GOT3 (cell line): ENCODE results near the gene PRDX5.

ENCODE experiments used
- DNase-seq: peaks from one replicate; lab custom pipeline; 2025; ENCODE audit warnings: mixed read lengths; lab: John Stamatoyannopoulos, UW

PRDX5 gene

DNA sequence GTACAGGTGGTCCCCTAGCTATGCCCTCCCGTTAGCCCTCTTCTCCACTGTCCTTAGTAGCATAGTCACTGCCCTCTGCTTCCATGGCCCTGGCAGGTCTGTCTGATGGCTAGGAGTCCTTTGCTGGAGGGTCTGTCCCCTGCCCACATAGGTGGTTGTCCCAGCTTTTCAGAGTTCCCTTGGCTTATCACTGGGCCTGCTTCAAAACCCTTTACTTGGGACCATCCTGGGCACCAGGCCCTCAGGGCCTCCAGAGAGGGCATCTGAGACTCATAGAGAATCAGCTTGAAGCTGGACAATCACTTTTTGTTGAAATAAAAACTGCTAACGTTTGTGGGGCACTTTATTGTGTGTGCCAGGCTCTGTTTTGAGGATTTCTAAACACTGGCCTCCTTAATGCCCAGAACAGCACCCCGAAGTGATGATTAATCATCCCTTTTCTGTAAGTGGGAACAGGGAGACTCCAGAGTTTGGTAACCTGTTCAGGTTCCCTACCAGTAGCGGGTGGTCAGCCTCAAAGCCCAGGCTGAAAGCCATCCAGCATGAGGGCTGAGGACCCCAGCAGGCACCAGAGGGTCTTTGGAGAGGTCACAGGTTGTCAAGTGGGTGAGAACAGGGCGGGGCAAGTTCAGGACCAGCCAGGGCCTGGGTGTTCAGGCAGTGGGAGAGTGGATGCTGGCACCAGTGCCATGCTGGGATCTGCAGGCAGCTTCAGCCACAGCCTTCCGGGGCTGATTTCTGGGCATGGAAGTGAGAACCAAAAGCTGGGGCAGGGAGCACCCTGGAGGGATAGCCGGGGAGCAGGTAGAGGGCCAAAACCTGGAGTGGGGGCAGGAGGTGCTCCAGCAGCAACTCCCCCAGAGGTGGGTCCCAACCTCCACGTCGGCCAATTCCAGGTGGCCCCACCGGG, 27.3 kb upstream of the PRDX5 start:
- DNase-seq = no peak

GRCh38 chr11:64291262-64291751, 26.6 kb upstream of the PRDX5 start, which contains the start of gene KCNK4:
KCNK4 (plus strand) TSS chr11:64291302; CDS start chr11:64293019, 1,717 bp downstream.
- no peak for DNase-seq

DNA sequence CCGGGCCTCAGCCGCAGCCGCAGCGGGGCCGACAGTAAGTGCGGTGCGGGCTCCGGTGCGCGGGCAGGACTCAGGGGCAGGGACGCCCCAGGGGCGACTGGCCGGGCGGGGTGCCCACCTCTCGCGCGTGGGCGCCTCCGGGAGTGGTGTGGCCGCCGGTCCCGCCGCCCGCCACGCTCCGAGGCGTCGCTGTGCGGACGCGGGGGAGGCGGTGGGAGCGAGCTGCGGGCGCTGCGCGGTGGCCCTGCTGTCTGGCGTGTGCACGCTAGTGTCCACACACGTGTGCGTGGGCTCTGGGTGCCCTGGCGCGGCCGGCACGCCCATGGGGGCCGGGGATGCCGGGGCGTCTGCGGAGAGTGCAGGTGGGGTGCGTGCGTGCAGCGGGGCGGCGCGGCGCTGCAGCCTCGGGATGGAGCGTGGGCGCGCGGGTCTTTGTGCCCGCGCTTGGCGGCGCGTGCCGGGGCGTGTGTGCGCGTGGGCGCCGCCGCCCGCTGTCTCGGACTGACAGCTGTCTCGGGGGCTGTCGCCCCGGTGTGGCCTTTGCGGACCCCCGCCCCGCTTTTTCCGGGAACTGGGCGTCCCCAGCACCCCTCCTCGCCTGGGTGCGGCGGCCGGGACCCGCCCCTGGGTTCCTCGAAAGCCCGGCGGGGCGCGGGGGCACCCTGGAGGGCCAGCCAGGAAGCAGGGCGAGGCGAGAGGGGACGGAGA, 26.0 kb upstream of the PRDX5 start:
- no peak for DNase-seq

DNA sequence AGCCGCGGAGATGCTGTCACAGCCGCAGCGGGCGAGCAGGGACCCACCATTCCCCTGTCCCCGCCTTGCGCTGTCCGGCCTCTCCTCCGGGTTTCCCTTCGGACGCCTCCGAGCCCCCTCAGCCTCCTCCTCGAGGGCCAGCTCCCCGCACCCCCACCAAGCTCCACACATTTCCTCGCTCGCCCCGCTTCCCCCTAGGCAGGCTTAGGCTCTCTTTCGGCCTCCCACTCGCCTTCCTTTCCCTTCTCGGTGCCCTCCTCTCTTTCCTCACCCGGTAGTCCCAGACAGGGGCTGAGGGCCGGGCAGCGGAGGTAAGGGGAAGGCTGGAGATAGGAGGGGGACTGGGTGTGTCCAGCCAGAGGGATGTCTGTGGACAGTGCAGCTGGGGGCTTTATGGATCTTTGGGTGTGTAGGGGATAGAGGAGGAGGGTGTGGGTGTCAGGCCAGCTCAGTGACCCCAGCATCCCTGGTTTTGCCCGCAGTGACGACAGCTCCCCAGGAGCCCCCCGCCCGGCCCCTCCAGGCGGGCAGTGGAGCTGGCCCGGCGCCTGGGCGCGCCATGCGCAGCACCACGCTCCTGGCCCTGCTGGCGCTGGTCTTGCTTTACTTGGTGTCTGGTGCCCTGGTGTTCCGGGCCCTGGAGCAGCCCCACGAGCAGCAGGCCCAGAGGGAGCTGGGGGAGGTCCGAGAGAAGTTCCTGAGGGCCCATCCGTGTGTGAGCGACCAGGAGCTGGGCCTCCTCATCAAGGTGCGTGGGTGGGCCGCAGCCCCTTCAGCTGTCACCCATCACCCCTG, 25.3 kb upstream of the PRDX5 start:
- no peak for DNase-seq

- no peak for DNase-seq
Observed at GRCh38 chr11:64294774-64295173, 23.1 kb upstream of the PRDX5 start.

DNA sequence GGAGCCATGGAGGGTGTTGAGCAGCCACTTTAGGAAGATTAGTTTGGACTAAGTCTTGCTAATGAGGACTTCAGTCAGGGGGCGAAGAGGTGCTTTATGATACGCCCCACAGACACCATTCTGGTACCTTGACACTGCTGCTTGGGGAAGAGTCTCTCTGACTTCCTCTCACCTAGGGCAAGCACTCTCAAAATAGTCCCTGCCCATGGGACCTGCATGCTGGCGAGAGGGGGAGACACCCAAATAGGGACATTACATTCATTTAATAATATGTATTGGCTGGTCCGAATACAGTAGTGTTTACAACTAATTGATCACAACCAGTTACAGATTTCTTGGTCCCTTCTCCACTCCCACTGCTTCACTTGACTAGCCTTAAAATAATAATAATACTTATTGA, 22.2 kb upstream of the PRDX5 start:
- no peak for DNase-seq

DNA sequence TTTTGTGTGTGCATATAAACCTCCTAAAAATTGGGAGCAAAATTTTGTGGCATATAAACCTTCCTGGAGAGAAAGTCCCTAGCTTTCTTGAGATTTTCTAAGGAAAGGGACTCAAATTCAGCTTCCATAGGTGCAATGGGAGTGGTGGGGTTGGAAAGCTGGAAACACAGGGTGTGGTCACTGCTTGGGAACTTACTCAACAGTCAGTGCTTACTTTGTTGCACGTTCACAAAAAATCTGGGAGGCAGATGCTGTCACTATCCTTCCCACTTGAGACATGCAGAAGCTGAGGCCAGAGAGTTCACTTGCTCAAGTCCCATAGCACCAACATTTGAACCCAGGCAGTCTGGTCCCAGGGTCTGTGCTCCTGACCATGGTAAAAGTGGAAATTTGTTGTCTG, 21.7 kb upstream of the PRDX5 start:
- DNase-seq = no peak

- DNase-seq = no peak
Observed at GRCh38 chr11:64296830-64297698, 20.9 kb upstream of the PRDX5 start.

DNA sequence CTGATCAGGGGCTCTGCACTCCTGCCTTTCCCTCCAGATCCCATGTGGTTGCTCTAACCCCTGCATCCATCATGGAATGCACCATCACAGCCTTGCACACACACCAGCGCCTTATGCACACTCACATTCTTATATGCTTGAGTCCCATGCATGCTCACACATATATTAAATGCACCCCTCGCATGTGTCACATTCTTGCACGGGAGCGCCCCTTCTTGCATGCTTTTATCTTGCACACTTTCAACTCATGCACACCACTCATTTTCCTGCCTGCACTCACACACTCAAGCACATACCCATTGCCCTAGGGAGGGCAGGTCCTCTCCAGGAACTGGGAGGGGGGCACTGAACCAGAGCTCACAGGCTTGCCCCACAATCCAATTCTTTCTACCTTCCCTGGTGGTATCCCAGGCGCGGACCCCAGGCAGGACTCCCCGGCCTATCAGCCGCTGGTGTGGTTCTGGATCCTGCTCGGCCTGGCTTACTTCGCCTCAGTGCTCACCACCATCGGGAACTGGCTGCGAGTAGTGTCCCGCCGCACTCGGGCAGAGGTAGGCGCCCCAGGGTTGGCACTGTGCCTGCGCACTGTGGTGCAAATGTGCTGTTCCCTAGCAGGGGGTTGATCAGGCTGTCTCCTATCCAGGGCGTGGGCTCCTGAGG, 20.1 kb upstream of the PRDX5 start:
- no peak for DNase-seq

DNA sequence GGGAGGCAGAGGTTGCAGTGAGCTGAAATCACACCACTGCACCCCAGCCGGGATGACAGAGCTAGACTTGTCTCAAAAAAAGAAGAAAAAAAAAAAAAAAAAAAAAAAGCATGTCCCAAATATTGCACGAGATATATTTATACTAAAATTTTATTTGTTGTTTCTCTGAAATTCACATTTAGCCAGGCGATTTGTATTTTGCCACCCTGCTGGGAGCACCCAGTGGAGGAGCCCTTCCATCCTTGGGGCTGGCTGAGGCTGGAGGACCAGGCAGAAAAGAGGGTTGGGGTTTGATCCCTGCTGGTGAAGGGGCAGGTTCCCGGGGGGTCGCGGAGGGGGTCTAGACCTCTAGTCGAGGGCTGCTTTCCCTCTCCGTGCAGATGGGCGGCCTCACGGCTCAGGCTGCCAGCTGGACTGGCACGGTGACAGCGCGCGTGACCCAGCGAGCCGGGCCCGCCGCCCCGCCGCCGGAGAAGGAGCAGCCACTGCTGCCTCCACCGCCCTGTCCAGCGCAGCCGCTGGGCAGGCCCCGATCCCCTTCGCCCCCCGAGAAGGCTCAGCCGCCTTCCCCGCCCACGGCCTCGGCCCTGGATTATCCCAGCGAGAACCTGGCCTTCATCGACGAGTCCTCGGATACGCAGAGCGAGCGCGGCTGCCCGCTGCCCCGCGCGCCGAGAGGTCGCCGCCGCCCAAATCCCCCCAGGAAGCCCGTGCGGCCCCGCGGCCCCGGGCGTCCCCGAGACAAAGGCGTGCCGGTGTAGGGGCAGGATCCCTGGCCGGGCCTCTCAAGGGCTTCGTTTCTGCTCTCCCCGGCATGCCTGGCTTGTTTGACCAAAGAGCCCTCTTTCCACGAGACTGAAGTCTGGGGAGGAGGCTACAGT, 18.7 kb upstream of the PRDX5 start:
- no peak for DNase-seq

DNA sequence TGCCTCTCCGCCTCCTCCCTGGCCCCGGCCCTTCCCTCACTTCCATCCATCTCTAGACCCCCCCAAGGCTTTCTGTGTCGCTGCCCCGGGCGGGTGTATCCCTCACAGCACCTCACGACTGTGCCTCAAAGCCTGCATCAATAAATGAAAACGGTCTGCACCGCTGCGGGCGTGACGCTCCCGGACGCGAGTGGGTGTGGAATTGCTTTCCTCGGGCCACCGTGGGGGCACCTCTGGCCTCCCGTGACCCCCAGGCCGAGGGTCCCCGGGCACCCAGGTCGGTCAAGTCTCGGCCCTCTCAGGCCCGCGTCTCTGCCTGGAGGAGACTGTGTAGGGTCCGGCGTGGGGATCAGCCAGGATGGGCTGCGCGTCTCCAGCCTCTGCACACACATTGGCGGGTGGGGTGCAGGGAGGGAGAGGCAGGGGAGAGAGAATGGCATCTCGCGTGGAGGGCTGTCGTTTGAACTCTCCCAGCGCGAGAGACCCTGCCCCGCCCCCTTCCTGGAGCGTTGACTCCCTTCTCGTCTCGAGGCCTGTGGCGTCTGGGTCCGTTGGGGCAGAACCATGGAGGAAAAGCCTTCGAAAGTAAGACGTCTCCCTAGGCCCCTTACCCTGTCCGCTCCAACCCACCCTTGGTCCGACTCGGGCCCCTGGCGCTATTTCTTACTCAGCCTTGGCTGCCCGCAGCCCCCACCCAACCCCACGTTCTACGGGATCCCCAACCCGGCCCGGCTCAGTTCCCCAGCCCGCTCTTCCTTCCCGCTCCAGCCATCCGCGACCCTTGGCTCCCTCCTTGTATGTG, 17.9 kb upstream of the PRDX5 start, which contains the start of gene CATSPERZ:
Gene CATSPERZ, plus strand, starts transcription at position 512 of the 802 bp plus-strand sequence. Its CDS starts 53 bp downstream, at position 565.
- no peak for DNase-seq

DNA sequence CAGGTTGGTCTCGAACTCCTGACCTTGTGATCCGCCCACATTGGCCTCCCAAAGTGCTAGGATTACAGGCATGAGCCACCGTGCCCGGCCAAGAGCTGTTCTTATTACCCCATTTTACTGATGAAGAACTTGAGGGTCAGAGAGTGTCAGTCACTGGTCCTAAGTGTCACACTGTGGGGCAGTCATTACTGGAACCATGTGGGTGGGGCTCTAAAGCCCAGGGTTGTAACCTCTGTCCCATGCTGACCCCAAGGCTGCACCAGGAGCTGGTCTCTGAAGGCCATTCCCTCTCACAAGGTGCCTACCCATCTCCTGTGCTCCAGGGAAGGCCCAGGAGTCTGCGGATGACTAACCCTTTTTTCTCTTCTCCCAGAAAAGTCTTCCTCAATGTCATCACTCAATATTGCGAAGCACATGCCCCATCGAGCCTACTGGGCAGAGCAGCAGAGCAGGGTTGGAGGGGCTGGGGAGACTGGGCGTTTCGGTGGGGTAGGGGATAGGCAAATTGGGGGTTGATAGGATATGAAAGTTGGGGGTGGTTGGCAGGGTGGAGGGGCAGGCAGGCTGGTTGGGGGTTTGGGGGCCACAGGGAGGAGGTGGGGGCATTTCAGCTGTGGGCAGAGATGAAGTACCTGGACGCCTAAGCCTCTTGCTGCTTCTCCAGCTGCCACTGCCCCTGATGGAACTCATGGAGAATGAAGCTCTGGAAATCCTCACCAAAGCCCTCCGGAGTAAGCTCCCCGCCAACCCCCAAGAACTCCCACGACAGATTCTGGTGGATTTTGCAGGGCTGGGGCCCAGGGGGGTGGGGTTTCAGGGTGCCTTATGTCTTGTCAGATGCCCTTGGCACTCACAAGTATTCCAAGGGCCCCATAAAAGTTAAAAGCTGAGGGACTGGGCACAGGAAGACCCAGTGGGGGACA, 14.6 kb upstream of the PRDX5 start:
- DNase-seq = no peak

DNA sequence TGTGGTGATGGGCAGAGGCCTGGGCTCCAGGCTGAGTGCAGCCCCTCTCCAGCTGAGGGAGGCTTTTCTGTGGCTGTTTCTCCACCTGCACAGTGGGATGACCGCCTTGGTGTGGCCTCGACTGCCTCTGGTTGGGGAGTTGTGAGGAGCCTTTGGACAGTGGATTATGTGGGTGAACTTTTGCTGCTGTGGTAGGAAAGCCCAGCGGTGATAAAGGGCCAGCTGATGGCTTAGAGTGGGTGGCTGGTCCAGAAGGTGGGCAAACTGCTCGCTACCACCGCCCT, 13.9 kb upstream of the PRDX5 start:
- DNase-seq = no peak

DNA sequence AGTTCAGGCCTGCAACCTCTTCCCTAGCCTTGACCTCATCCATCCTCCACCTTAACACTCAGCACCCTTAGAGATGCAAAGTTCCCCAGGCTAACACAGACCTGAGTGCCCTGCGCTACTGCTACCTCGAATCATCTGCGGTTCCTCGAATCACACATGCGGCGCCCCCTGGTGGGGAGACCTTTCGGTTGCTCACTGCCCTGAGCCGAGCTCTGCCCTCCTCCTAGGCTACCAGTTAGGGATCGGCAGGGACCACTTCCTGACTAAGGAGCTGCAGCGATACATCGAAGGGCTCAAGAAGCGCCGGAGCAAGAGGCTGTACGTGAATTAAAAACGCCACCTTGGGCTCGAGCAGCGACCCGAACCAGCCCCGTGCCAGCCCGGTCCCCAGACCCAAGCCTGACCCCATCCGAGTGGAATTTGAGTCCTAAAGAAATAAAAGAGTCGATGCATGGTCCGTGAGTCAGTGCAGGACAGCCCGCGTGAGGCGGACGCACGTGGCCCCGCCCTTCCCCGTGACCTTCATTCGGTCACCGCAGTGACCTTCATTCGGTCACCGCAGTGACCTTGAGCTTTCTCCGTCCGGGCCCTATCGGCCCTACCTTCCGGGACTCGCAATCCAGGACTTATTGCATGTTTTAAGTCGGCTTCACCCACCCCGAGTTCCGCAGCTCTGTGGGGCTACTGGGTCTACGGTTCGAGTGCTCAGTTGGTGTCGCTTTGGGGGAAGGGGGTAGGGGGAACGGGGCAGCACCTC, 13.4 kb upstream of the PRDX5 start:
- peak; percentile 72 for DNase-seq

- DNase-seq = peak; percentile 97
Observed at GRCh38 chr11:64305075-64305690, 12.7 kb upstream of the PRDX5 start, which contains the start of gene ESRRA. ESRRA (plus strand) TSS chr11:64305524; CDS start chr11:64307180, 1,656 bp downstream.
